D721Med (cell line): ENCODE data around the gene MITF.

Experiments
- DNase-seq: peaks from one replicate; pipeline ENCODE4 v3.0.0; 2011; ENCODE audit warnings: low spot score; ENCODE audit not compliant: insufficient read length
- FAIRE-seq: peaks from 2 replicates; lab custom pipeline; 2011; peaks lifted over from hg19 to GRCh38; lab: Jason Lieb, UNC
- TF ChIP-seq, protein P1 (sequence below): IDR thresholded peaks from 2 replicates; pipeline ENCODE4 v1.5.1; 2012; ENCODE audit warnings: mild to moderate bottlenecking, control low read depth; ENCODE audit not compliant: insufficient read depth; ENCODE audit errors: missing control alignments

The MITF gene

DNA sequence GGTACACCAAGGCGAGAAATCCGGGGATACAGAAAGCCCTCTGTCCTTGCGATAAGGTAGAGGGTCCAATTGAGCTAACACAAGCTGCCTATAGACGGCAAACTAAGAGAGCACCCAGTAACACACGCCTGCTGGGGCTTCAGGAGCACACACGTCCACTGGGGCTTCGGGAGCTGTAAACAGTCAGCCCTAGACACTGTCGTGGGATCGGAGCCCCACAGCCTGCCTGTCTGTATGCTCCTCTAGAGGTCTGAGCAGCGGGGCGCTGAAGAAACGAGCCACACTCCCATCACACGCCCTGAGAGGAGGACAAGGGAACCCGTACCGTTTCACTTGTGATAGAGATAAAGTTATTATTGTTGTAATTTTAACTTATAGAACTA lies 260.8 kb downstream of the MITF start:
- TF ChIP-seq, protein P1, sequence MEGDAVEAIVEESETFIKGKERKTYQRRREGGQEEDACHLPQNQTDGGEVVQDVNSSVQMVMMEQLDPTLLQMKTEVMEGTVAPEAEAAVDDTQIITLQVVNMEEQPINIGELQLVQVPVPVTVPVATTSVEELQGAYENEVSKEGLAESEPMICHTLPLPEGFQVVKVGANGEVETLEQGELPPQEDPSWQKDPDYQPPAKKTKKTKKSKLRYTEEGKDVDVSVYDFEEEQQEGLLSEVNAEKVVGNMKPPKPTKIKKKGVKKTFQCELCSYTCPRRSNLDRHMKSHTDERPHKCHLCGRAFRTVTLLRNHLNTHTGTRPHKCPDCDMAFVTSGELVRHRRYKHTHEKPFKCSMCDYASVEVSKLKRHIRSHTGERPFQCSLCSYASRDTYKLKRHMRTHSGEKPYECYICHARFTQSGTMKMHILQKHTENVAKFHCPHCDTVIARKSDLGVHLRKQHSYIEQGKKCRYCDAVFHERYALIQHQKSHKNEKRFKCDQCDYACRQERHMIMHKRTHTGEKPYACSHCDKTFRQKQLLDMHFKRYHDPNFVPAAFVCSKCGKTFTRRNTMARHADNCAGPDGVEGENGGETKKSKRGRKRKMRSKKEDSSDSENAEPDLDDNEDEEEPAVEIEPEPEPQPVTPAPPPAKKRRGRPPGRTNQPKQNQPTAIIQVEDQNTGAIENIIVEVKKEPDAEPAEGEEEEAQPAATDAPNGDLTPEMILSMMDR = no peak
- no peak for DNase-seq
- no peak for FAIRE-seq

GRCh38 chr3:70000563-70001081 lies 261.4 kb downstream of the MITF start:
- DNase-seq = no peak
- no peak for FAIRE-seq
- TF ChIP-seq, protein P1 = no peak

DNA sequence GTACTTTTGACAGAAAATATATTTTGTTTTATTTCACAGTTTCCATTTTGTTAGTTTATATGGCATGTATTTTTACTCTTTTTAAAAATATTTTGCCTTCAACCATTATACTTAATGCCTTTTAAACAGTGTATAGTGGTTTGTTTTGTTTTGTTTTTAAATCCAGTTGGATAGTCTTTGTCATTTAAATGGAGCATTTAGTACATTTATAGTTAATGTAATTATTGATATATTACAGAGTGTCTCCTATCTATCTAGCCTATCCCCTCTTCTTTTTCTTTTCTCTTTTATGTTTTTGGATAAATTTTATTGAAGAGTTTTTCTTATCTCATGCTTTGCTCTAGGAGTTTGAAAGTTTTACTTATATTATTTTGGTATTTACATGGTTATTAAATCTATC lies 263.9 kb downstream of the MITF start:
- no peak for DNase-seq
- FAIRE-seq = no peak
- TF ChIP-seq, protein P1 = no peak

DNA sequence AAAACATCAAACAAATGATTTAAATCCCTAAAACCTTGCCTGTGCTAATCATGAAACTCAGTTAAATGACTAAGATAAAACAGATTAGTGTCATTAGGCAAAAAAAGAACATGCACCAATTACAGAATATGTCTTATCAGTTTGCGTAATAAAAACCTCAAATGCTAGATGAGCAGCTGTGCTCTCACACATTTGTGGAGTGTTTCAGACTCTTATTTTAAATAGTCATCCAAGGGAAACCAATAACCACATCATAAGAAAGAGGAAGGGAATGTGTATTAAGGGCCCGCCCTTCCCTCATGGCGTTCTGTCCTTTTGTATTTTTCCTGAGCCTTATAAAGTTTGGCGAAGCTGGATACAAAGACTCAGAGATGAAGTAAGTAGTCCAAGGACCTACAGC lies 266.8 kb downstream of the MITF start:
- TF ChIP-seq, protein P1 = no peak
- DNase-seq = no peak
- FAIRE-seq = no peak

DNA sequence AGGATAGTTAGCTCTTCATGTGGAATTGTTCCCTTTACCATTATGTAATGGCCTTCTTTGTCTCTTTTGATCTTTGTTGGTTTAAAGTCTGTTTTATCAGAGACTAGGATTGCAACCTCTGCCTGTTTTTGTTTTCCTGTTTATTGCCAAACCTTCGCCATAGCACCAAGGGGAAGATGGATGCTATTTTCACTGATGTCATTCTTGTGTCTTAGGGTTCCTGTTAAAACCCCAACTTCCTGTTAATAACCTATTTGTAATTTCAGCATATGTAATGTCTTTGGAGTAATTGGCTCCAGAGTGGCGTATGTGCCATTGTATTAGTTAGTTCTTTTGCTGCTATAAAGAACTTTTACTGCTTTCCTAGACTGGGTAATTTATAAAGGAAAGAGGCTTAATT lies 271.1 kb downstream of the MITF start:
- TF ChIP-seq, protein P1 = no peak
- DNase-seq = no peak
- no peak for FAIRE-seq

- DNase-seq = no peak
These were observed 272.3 kb downstream of the MITF start for GRCh38 chr3:70011582-70011981.

More at GRCh38 chr3:70011582-70011981, 272.3 kb downstream of the MITF start:
- TF ChIP-seq, protein P1 = no peak
- FAIRE-seq = no peak
